Measurements from ENCODE around the gene OR52B6. TPM values are rescaled to one million over a fixed set of nuclear protein-coding genes. Genes with fewer than 3 reads are reported as not detected.

Gene OR52B6, protein sequence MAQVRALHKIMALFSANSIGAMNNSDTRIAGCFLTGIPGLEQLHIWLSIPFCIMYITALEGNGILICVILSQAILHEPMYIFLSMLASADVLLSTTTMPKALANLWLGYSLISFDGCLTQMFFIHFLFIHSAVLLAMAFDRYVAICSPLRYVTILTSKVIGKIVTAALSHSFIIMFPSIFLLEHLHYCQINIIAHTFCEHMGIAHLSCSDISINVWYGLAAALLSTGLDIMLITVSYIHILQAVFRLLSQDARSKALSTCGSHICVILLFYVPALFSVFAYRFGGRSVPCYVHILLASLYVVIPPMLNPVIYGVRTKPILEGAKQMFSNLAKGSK
- not detected in 2 replicates for total RNA-seq (2014; rRNA removed; shearing (Covaris generic))

DNA sequence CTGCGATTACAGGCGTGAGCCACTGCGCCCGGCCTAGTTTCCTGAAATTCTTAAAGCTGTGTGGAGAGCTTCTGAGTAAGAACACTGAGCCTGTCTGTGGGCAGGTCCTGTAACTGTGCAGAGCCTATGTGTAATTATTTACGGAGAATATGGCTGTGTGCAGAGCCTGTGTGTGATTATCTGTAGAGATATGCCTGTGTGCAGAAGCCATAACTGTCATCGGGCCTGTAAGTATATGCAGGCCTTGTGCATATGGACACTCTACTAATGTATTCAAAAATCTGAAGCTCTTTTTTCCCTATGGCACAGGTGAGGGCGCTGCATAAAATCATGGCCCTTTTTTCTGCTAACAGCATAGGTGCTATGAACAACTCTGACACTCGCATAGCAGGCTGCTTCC lies at the start of gene OR52B6:
OR52B6 (plus strand) TSS at position 301 of the 400 bp plus-strand sequence; CDS start at position 301, 0 bp downstream.
- Histone ChIP-seq H3K36me3 (no peaks in the 10 kb centered on the region), H3K4me3 (no peak within 1 kb of the TSS), H3K27me3 (no peaks in the 10 kb centered on the region), H3K9me3 (replicated peaks) (no peaks in the 10 kb centered on the region), H3K4me1 (no peaks in the 10 kb centered on the region), H3K27ac (no peak within 1 kb of the TSS)
- DNase-seq, result no peak

DNA sequence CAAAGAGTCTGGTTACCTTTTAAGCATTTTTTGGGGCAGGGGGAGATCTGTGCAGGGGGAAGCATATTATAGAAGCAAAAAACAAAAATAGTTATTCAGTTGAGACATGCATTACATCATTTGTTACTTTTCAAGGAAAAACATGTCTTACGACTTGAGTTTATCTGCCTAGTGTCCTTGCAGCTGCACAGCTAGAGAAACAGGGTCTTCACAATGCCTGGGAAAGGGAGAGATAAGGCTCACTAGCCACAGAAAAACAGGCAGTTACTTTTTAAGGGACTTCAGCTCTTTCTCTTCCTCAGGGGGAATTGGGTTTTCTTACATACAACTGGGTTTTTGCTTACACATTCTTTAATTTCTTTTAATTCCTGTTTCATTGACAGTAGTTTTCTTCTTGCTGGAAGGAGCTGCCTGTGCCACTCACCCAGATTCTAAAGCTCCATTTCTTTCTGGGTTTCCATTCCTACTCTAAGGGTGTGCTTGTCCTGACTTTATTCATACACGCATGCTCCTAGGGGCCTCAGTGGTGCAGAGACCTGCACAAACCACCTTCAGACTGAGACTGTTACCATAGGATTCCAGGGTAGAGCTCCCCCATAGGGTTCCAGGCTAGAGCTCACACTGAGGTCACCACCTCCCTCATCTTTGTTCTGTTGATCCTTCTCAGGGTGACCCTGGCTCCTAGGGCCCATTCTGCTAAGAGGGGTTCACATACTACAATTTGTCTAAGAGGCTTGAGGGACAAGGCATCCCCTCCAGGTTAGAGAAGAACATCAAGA lies 49.4 kb upstream of the OR52B6 start:
- no peaks in the 10 kb centered on the region for H3K4me1 ChIP-seq
- DNase-seq, result no peak
- no peak overlapping the region for H3K4me3 ChIP-seq
- H3K36me3 ChIP-seq, result no peaks in the 10 kb centered on the region
- no peaks in the 10 kb centered on the region for H3K9me3 ChIP-seq (replicated peaks)
- H3K27me3 ChIP-seq, result no peaks in the 10 kb centered on the region
- no peak overlapping the region for H3K27ac ChIP-seq

DNA sequence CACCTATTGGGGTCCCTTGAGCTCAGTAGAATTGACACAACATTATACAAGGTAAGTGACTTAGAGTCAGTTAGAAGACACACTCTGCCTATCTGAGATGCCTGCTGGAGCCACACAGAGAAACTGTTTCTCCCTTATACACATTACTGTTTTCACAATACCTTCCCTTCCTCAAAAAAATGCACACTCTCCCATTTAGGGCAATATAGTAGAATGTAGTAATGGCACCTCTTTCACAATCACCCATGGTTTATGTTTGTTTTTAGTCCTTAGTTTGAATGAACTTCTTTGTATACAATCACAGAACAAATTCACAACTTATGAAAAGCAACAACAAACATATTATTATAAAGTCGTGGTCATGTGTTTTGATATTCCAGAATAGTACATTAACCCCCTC lies 46.6 kb upstream of the OR52B6 start:
- no peaks in the 10 kb centered on the region for H3K4me1 ChIP-seq
- no peak overlapping the region for H3K27ac ChIP-seq
- DNase-seq, result no peak
- H3K4me3 ChIP-seq, result no peak overlapping the region
- H3K27me3 ChIP-seq, result no peaks in the 10 kb centered on the region
- H3K9me3 ChIP-seq (replicated peaks), result no peaks in the 10 kb centered on the region
- H3K36me3 ChIP-seq, result no peaks in the 10 kb centered on the region

DNA sequence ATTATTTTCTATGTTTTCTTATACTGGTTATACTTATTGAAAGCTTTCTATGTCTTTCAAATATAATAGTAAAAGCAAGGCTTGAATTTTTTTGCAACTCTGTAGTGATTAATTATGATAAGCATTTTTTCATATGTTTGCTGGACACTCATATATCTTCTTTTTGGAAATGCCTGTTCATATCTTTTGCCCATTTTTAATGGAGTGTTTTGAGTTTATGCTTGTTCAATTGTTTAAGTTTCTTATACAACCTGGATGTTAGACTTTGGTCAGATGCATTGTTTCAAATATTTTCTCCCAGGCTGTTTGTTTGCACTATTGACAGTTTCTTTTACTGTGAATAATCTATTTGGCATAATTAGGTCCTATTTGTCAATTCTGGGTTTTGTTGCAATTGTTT lies 44.2 kb upstream of the OR52B6 start:
- Histone ChIP-seq H3K4me1 (no peaks in the 10 kb centered on the region), H3K27me3 (no peaks in the 10 kb centered on the region), H3K27ac (no peak overlapping the region), H3K36me3 (no peaks in the 10 kb centered on the region), H3K4me3 (no peak overlapping the region), H3K9me3 (replicated peaks) (no peaks in the 10 kb centered on the region)
- DNase-seq, result no peak

DNA sequence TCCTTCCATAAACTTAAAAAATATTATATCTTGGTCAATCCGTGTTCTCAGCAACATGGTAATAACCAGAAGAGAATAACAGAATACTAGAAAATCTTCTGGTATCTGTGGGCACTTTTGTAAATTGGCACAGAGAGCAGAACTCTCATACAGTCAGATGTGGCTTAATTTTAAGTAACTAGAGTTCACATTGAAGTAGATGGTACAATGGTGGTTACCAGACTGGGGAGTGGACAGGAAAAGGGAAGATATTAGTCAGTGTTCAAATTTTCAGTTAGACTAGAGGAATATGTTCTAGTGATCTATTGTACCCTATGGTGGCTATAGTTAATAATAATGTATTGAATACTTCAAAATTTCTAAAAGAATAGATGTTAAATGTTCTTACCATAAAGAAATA lies 39.2 kb upstream of the OR52B6 start:
- DNase-seq, result no peak
- Histone ChIP-seq H3K4me3 (no peak overlapping the region), H3K9me3 (replicated peaks) (no peaks in the 10 kb centered on the region), H3K27ac (no peak overlapping the region), H3K36me3 (no peaks in the 10 kb centered on the region), H3K4me1 (no peaks in the 10 kb centered on the region), H3K27me3 (no peaks in the 10 kb centered on the region)

DNA sequence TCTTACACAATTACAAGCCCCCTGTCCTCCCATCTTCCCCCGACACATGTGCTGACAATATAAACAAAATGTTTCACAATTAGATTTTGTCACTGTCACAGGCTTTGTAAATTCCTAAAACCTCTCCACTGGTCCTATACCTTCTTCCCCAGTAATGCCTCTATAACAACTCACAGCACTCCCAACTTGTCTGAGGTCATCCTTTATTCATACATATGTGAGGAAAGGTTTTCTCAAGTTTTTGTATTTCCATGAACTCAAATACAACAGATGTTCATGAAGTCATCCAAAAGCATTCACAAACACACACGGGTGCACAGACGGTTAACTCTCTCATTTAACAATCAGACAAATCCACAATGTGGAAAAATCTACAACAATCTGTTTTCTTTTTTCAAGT lies 34.2 kb upstream of the OR52B6 start:
- Histone ChIP-seq H3K27ac (no peak overlapping the region), H3K36me3 (no peaks in the 10 kb centered on the region), H3K27me3 (no peaks in the 10 kb centered on the region), H3K4me3 (no peak overlapping the region), H3K4me1 (no peaks in the 10 kb centered on the region), H3K9me3 (replicated peaks) (no peaks in the 10 kb centered on the region)
- no peak for DNase-seq

DNA sequence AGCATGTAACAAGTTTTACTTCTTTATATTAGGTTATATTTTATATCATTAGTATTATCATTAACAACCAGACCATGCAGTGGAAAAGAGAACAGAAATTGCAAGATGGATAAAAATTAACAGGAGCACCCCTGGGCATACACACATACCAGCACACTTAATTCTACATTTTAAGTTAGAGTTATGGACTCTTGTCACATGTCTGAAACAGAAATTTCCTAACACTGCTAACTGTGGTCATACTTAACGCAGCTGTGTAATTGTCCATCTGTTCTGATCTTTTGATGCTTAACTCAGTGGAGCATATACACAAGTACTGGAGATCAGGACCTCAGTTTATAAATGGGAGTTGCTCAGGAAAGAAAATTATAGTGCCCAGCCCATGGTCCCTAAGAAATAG lies 32.7 kb upstream of the OR52B6 start:
- no peaks in the 10 kb centered on the region for H3K27me3 ChIP-seq
- no peaks in the 10 kb centered on the region for H3K36me3 ChIP-seq
- no peak overlapping the region for H3K27ac ChIP-seq
- H3K9me3 ChIP-seq (replicated peaks), result no peaks in the 10 kb centered on the region
- no peaks in the 10 kb centered on the region for H3K4me1 ChIP-seq
- H3K4me3 ChIP-seq, result no peak overlapping the region
- DNase-seq, result no peak

DNA sequence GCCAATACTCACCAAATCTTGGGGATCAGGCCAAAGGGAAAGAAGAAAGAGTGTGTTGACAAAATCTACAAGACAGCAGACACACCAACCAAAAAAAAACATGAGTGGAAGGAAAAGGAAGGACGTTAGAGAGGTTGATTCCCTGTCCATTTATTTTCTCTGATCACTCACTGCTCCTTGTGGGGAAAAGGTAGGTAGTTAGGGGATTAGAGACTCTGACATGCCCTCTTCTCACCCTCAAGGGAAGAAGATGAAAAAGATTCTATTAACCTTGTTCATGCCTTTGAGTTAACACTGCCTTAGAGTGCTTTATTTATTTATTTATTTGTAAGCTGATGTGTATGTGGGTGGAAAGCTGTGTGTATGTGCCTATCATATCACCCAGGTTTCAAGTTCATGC lies 32.2 kb upstream of the OR52B6 start, which contains the start of gene OR52H1:
OR52H1 (minus strand) TSS at position 101 of the 400 bp plus-strand sequence. CDS start 3,035 bp downstream, outside the sequence.
- no peaks in the 10 kb centered on the region for H3K4me1 ChIP-seq
- H3K36me3 ChIP-seq, result no peaks in the 10 kb centered on the region
- no peak within 1 kb of the TSS for H3K27ac ChIP-seq
- no peak within 1 kb of the TSS for H3K4me3 ChIP-seq
- H3K9me3 ChIP-seq (replicated peaks), result no peaks in the 10 kb centered on the region
- no peaks in the 10 kb centered on the region for H3K27me3 ChIP-seq
- DNase-seq, result no peak

DNA sequence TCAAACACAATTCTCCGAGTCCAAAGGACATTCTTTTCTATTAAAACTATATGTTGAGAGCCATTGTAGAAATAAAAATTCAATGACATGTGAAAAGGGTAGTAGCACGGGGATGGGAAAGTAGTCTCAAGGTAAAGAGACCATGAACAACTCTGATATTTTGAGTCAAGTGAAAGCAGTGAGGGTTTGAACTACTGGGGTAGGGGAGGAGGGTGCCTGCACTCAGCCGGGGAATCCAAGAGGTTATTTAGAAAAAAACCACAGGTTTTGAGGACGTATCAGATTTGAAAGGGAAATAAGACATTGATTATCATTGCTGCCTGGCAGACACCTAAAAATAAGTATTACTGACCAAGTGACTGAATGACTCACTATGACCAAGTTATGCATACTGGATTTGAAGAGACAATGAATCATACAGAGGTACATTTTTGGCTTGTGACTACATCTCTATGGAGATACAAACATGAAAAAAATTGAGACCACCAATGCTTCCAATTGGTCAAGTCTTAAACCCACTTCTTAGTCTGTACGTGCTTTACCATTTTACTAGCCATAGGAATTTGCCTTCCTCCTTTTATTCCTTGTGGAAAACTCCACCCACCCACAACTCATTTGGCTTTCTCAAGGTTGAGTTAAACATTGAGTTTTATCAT lies 30.1 kb upstream of the OR52B6 start:
- no peaks in the 10 kb centered on the region for H3K9me3 ChIP-seq (replicated peaks)
- no peak for DNase-seq
- no peak overlapping the region for H3K4me3 ChIP-seq
- H3K4me1 ChIP-seq, result no peaks in the 10 kb centered on the region
- H3K36me3 ChIP-seq, result no peaks in the 10 kb centered on the region
- H3K27ac ChIP-seq, result no peak overlapping the region
- no peaks in the 10 kb centered on the region for H3K27me3 ChIP-seq

DNA sequence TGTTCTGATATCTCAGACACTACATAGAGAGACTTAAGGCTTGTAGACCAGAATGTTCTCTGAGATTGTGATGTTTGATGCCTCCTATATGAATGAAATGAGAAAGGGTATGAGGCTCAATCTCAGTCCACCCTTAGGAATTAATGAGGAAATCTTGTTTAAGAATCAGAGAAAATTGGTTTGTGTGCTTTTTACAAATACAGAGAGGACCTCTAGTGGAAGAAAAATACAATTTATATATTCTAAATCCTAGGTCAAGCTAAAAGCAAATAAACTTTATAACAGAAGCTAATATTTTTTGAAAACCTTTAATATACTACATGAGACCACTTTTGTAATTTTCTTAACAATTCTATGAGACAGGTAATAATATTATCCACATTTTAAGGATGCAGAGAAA lies 27.3 kb upstream of the OR52B6 start:
- no peak for DNase-seq
- Histone ChIP-seq H3K4me1 (no peaks in the 10 kb centered on the region), H3K9me3 (replicated peaks) (no peaks in the 10 kb centered on the region), H3K27ac (no peak overlapping the region), H3K4me3 (no peak overlapping the region), H3K27me3 (no peaks in the 10 kb centered on the region), H3K36me3 (no peaks in the 10 kb centered on the region)

DNA sequence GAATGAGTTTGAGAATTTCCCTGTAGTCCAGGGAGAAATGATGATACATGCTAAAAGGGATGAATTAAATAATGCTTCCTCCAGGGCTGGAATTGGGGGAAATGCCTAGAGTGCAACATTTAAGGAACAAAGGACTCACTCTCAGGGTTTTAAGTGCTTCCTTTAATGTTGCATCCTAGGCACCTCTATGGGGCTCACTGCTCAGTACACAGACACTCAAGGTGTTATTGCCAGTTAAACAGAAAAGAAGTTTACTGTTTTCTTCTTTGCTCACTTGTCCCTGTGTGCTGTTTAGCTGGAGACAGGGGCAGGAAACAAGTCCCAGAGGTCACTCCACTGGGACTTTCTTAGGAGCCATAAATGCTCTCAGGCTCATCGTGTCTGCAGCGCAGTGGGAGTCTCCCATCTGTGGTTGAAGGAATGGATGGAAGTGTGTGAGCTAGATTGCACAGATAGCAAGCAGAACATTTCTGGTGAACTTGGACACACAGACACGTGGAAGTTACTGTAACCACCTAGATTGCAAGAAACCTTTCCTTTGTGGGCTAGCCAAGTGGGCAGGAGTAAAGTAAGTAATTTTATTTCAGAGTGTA lies 24.0 kb upstream of the OR52B6 start:
- no peak for DNase-seq
- H3K4me1 ChIP-seq, result no peaks in the 10 kb centered on the region
- no peak overlapping the region for H3K4me3 ChIP-seq
- H3K9me3 ChIP-seq (replicated peaks), result no peaks in the 10 kb centered on the region
- no peaks in the 10 kb centered on the region for H3K27me3 ChIP-seq
- no peak overlapping the region for H3K27ac ChIP-seq
- H3K36me3 ChIP-seq, result no peaks in the 10 kb centered on the region

DNA sequence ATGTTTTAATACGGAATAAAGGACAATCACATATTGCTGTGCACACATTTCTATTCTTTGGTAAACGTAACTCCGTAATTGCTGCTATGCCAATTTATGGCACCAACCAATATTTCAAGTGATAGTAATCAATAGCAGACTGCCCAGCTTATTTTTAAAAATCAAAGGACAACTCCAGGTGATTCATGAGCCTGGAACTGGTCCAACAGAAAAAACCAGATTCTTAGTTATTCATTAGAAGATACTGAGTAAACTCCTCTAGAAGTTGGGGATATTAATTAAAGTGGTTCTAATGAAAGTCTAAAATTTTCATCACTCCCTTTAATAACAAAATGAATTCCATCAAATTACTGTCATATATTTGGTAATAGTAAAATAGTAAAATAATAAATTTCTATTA lies 22.9 kb upstream of the OR52B6 start:
- DNase-seq, result no peak
- Histone ChIP-seq H3K36me3 (no peaks in the 10 kb centered on the region), H3K9me3 (replicated peaks) (no peaks in the 10 kb centered on the region), H3K27ac (no peak overlapping the region), H3K4me3 (no peak overlapping the region), H3K27me3 (no peaks in the 10 kb centered on the region), H3K4me1 (no peaks in the 10 kb centered on the region)

DNA sequence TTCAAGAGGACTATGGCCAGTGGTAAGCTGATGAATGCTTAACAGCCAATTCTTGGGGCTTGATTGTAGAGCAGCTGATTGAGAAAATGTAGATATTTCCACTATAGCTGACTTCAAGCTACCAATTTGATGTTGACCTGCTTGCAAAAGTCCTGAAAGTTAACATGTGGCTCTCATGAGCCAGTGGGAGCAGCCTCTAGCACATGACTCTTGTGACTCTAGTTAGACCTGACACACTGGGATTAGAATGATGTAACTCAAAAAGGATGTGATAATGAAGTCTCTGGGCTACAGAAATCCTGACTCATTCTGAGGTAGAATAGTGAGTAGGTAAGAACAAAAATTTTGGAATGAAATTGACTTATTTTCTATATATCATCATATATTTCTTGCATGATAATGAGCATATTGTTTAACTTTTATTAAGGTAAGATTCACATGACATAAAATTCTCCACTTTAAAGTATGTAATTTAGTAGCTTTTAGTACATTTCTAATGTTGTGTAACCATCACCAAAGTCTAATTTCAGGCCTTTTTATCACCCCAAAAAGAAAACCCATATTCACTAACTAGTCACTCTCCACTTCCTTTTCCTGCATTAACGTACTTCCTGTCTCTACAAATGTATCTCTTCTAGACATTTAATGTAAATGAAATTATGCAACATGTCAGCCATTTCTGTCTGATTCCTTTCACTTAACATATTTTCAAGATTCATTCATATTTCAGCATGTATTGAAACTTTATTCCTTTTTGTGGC lies 16.2 kb upstream of the OR52B6 start:
- Histone ChIP-seq H3K27me3 (no peaks in the 10 kb centered on the region), H3K9me3 (replicated peaks) (no peaks in the 10 kb centered on the region), H3K4me3 (no peak overlapping the region), H3K4me1 (no peaks in the 10 kb centered on the region), H3K27ac (no peak overlapping the region), H3K36me3 (no peaks in the 10 kb centered on the region)
- DNase-seq, result no peak

DNA sequence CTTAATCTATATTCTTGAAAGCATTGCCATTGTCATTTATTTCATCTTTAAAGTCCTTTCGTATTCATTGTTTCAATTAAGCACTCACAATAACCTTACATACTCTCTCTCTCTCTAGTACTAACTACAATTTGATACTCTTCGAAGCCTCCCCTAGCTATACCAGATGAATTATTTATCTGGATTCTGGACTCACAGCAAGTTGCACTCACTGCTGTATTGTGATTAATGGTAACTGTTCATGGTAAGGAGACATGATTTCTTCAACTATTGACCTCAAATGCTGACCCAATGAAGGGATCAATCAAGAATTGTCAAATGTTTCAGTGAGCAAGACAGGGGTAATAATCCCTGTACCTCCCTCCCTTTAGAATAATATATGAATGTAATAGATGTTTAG lies 6.0 kb upstream of the OR52B6 start:
- no peak for DNase-seq
- Histone ChIP-seq H3K27ac (no peak overlapping the region), H3K36me3 (no peaks in the 10 kb centered on the region), H3K4me1 (no peaks in the 10 kb centered on the region), H3K27me3 (no peaks in the 10 kb centered on the region), H3K4me3 (no peak overlapping the region), H3K9me3 (replicated peaks) (no peaks in the 10 kb centered on the region)

All from SJCRH30 (cell line).